H9 (cell line): ENCODE data around the gene HLA-DRA. TPM values are rescaled to one million over a fixed set of nuclear protein-coding genes. Genes with fewer than 3 reads are reported as not detected.

Experiments
- DNase-seq: peaks from one replicate; pipeline ENCODE4 v3.0.0-alpha.2; 2017
- H2AFZ ChIP-seq: one replicate; pipeline ENCODE4 v1.6.1; 2013; ENCODE audit warnings: mild to moderate bottlenecking, low read length, control low read depth, moderate library complexity
- H2AK5ac ChIP-seq: 2 replicates; pipeline ENCODE4 v1.6.1; 2013; ENCODE audit warnings: low read length, control low read depth, mixed read lengths; ENCODE audit not compliant: insufficient read length
- H2BK120ac ChIP-seq: one replicate; pipeline ENCODE4 v1.6.1; 2013; ENCODE audit warnings: low read depth, mild to moderate bottlenecking, low read length, control low read depth, inconsistent platforms; ENCODE audit not compliant: poor library complexity, severe bottlenecking
- H2BK12ac ChIP-seq: 2 replicates; pipeline ENCODE4 v1.6.1; 2013; ENCODE audit warnings: low read length, control low read depth, mixed read lengths, low read depth; ENCODE audit not compliant: insufficient read length
- H2BK15ac ChIP-seq: 2 replicates; pipeline ENCODE4 v1.6.1; 2013; ENCODE audit warnings: low read depth, low read length, control low read depth
- H2BK20ac ChIP-seq: one replicate; pipeline ENCODE4 v1.6.1; 2013; ENCODE audit warnings: low read depth, mild to moderate bottlenecking, low read length, control low read depth, inconsistent platforms; ENCODE audit not compliant: poor library complexity, severe bottlenecking
- H2BK5ac ChIP-seq: 2 replicates; pipeline ENCODE4 v1.6.1; 2013; ENCODE audit warnings: low read length, control low read depth, mixed read lengths; ENCODE audit not compliant: insufficient read length
- H3K14ac ChIP-seq: 2 replicates; pipeline ENCODE4 v1.6.1; 2013; ENCODE audit warnings: low read length, control low read depth; ENCODE audit not compliant: insufficient read depth
- H3K18ac ChIP-seq: 2 replicates; pipeline ENCODE4 v1.6.1; 2013; ENCODE audit warnings: low read depth, mild to moderate bottlenecking, mixed read lengths, low read length, control low read depth; ENCODE audit not compliant: insufficient read length
- H3K23ac ChIP-seq: 2 replicates; pipeline ENCODE4 v1.6.1; 2013; ENCODE audit warnings: low read length, control low read depth, mixed read lengths, low read depth; ENCODE audit not compliant: insufficient read length
- H3K23me2 ChIP-seq: 2 replicates; pipeline ENCODE4 v1.6.1; 2013; ENCODE audit warnings: low read depth, mild to moderate bottlenecking, mixed read lengths, low read length, control low read depth; ENCODE audit not compliant: insufficient read length, poor library complexity, severe bottlenecking
- H3K27ac ChIP-seq: 2 replicates; pipeline ENCODE4 v1.5.1; 2013; ENCODE audit warnings: low read length, control low read depth, mixed read lengths, low read depth; ENCODE audit not compliant: insufficient read length
- H3K27me3 ChIP-seq: 2 replicates; pipeline ENCODE4 v1.6.1; 2013; ENCODE audit warnings: low read length, control low read depth, inconsistent platforms; ENCODE audit not compliant: insufficient read depth
- H3K4ac ChIP-seq: 2 replicates; pipeline ENCODE4 v1.6.1; 2013; ENCODE audit warnings: low read depth, mild to moderate bottlenecking, control low read depth, inconsistent platforms, low read length, moderate library complexity
- H3K4me1 ChIP-seq: 2 replicates; pipeline ENCODE4 v1.6.1; 2013; ENCODE audit warnings: low read length, control low read depth, inconsistent platforms; ENCODE audit not compliant: insufficient read depth
- H3K4me2 ChIP-seq: 2 replicates; pipeline ENCODE4 v1.6.1; 2013; ENCODE audit warnings: low read length, control low read depth, mixed read lengths; ENCODE audit not compliant: insufficient read length, insufficient read depth
- H3K56ac ChIP-seq: 2 replicates; pipeline ENCODE4 v1.6.1; 2013; ENCODE audit warnings: low read depth, mild to moderate bottlenecking, mixed read lengths, low read length, control low read depth; ENCODE audit not compliant: insufficient read length
- H3K79me1 ChIP-seq: 2 replicates; pipeline ENCODE4 v1.6.1; 2013; ENCODE audit warnings: low read depth, mild to moderate bottlenecking, moderate library complexity, low read length, control low read depth, inconsistent platforms; ENCODE audit not compliant: insufficient read depth, poor library complexity, severe bottlenecking
- H3K79me2 ChIP-seq: 2 replicates; pipeline ENCODE4 v1.6.1; 2013; ENCODE audit warnings: low read length, control low read depth, inconsistent platforms; ENCODE audit not compliant: insufficient read depth
- H3K9ac ChIP-seq: 2 replicates; pipeline ENCODE4 v1.6.1; 2013; ENCODE audit warnings: low read length, control low read depth, mixed read lengths; ENCODE audit not compliant: insufficient read length; ENCODE audit errors: extremely low read depth
- H3K9me3 ChIP-seq: one replicate; pipeline ENCODE4 v1.6.1; 2013; ENCODE audit warnings: low read depth, low read length, inconsistent platforms; ENCODE audit not compliant: control insufficient read depth
- H3T11ph ChIP-seq: one replicate; pipeline ENCODE4 v1.6.1; 2013; ENCODE audit warnings: mild to moderate bottlenecking, low read length, control low read depth, inconsistent platforms
- H4K20me1 ChIP-seq: one replicate; pipeline ENCODE4 v1.6.1; 2013; ENCODE audit not compliant: control insufficient read depth, insufficient read length, insufficient read depth
- H4K5ac ChIP-seq: 2 replicates; pipeline ENCODE4 v1.6.1; 2013; ENCODE audit warnings: low read depth, mild to moderate bottlenecking, mixed read lengths, low read length, control low read depth; ENCODE audit not compliant: insufficient read length
- H4K8ac ChIP-seq: replicated peaks from 2 replicates; pipeline ENCODE4 v1.6.1; 2013; ENCODE audit warnings: low read length, control low read depth, mixed read lengths, low read depth; ENCODE audit not compliant: insufficient read length
- H4K91ac ChIP-seq: 2 replicates; pipeline ENCODE4 v1.6.1; 2013; ENCODE audit warnings: low read depth, mild to moderate bottlenecking, moderate library complexity, mixed read lengths, low read length, control low read depth; ENCODE audit not compliant: insufficient read length
- H3K27ac Mint-ChIP-seq, 3 experiments: 2 replicates in 2 of 3; 3 replicates in 1 of 3; pipeline ENCODE4 v1.8.0; 2020 to 2021; ENCODE audit warnings: mixed read lengths in 3 of 3, mild to moderate bottlenecking in 1 of 3, moderate library complexity in 1 of 3
- H3K27me3 Mint-ChIP-seq: 2 replicates; pipeline ENCODE4 v1.8.0; 2021; ENCODE audit warnings: low read depth, mild to moderate bottlenecking, moderate library complexity, mixed read lengths
- H3K36me3 Mint-ChIP-seq, 3 experiments: 2 replicates in 2 of 3; 3 replicates in 1 of 3; pipeline ENCODE4 v1.8.0; 2020 to 2021; ENCODE audit warnings: low read depth in 3 of 3, mixed read lengths in 3 of 3; ENCODE audit not compliant: insufficient read depth in 1 of 3
- H3K4me1 Mint-ChIP-seq, 2 experiments: 2 replicates each; pipeline ENCODE4 v1.8.0; 2020; ENCODE audit warnings: mixed read lengths in 2 of 2
- H3K4me3 Mint-ChIP-seq, 2 experiments: 2 replicates in 1 of 2; 3 replicates in 1 of 2; pipeline ENCODE4 v1.8.0; 2020 to 2021; ENCODE audit warnings: mild to moderate bottlenecking in 2 of 2, mixed read lengths in 2 of 2, moderate library complexity in 1 of 2
- H3K9me3 Mint-ChIP-seq, 2 experiments: 2 replicates in 1 of 2; 3 replicates in 1 of 2; pipeline ENCODE4 v1.8.0; 2020; ENCODE audit warnings: mild to moderate bottlenecking in 2 of 2, mixed read lengths in 2 of 2, moderate library complexity in 1 of 2
- WGBS: extraction: QIAGEN DNeasy Blood & Tissue Kit; methylation state at CpG from one replicate; pipeline ENCODE4 v1.1.7; 2013; ENCODE audit warnings: missing lambda C conversion rate, low lambda C conversion rate, mixed read lengths; ENCODE audit not compliant: insufficient read length; ENCODE audit errors: extremely low coverage; 5-methylcytosine and 5-hydroxymethylcytosine counted together
- total RNA-seq: library from RNA; stranded (reverse); gene quantifications from 2 replicates; pipeline ENCODE4 v1.2.1, GENCODE V29; 2021
- TF ChIP-seq, protein P1 (sequence below): fragments of 200-600 bp; sonication (generic); conservative IDR thresholded peaks from 3 replicates; pipeline ENCODE4 v1.8.0; 2021; ENCODE audit warnings: antibody characterized with exemption, mild to moderate bottlenecking

Gene HLA-DRA
- total RNA-seq, 1 experiment from 2014 or later: 3.1 TPM

DNA sequence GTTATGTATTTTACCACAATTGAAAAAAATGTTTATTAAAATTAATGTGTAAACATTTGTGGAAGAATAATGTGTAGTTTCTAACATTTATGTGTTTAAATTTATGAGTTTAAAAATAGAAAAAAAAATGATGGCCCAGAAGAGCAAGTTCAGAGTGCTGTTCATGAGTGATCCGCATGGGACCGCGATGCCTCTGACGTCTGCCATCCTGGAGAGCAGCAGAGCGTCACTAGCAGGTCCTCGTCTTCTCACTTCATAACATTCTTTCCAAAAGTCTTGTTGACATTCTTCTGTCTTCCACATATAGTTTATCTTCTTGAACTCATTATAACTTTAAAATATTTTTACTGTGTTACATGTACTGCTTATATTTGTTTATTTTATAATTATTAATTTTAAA, 48.2 kb upstream of the HLA-DRA start:
- Histone ChIP-seq H3K9ac (no peak overlapping the region), H3K79me2 (no peaks in the 10 kb centered on the region), H3K23me2 (no peaks in the 10 kb centered on the region), H2BK20ac (no peak overlapping the region), H3K56ac (no peak overlapping the region), H3T11ph (no peak overlapping the region), H3K23ac (no peak overlapping the region), H2BK15ac (no peak overlapping the region), H3K9me3 (no peaks in the 10 kb centered on the region), H3K79me1 (no peaks in the 10 kb centered on the region), H4K91ac (no peak overlapping the region), H3K4ac (no peak overlapping the region), H4K5ac (no peak overlapping the region), H2BK12ac (no peak overlapping the region), H3K4me1 (no peaks in the 10 kb centered on the region; the same call in 1 of the 2 replicates), H3K18ac (no peak overlapping the region), H3K27ac (no peak overlapping the region), H4K8ac (no peak overlapping the region), H3K14ac (no peak overlapping the region), H3K4me2 (no peak overlapping the region), H2AFZ (no peak overlapping the region), H3K27me3 (no peaks in the 10 kb centered on the region), H2BK120ac (no peak overlapping the region), H2BK5ac (no peak overlapping the region), H4K20me1 (no peaks in the 10 kb centered on the region), H2AK5ac (no peak overlapping the region)
- H3K27me3 Mint-ChIP-seq: no peaks in the 10 kb centered on the region; the same call in 1 of the 2 replicates
- no peaks in the 10 kb centered on the region for H3K9me3 Mint-ChIP-seq
- H3K27ac Mint-ChIP-seq: no peak overlapping the region
- H3K4me3 Mint-ChIP-seq: no peak overlapping the region
- DNase-seq: no peak
- WGBS: no CpG with 5 or more reads among the region's 6 CpGs
- TF ChIP-seq, protein P1, sequence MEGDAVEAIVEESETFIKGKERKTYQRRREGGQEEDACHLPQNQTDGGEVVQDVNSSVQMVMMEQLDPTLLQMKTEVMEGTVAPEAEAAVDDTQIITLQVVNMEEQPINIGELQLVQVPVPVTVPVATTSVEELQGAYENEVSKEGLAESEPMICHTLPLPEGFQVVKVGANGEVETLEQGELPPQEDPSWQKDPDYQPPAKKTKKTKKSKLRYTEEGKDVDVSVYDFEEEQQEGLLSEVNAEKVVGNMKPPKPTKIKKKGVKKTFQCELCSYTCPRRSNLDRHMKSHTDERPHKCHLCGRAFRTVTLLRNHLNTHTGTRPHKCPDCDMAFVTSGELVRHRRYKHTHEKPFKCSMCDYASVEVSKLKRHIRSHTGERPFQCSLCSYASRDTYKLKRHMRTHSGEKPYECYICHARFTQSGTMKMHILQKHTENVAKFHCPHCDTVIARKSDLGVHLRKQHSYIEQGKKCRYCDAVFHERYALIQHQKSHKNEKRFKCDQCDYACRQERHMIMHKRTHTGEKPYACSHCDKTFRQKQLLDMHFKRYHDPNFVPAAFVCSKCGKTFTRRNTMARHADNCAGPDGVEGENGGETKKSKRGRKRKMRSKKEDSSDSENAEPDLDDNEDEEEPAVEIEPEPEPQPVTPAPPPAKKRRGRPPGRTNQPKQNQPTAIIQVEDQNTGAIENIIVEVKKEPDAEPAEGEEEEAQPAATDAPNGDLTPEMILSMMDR: no peak
- no peaks in the 10 kb centered on the region for H3K4me1 Mint-ChIP-seq
- no peaks in the 10 kb centered on the region; a peak in 1 of 7 replicates for H3K36me3 Mint-ChIP-seq
